Measurements from ENCODE around the gene PLAAT2. TPM values are rescaled to one million over a fixed set of nuclear protein-coding genes. Genes with fewer than 3 reads are reported as not detected.
"Not testable (repeated sequence)": the region's sequence is repeated elsewhere in the genome, so short reads cannot be mapped to it uniquely, and the experiment has no call there.

Gene PLAAT2
- total RNA-seq, 2 donors from 2014 or later: 0.35 TPM; not detected in 1

GRCh38 chr11:63550156-63550700 lies 13.0 kb downstream of the PLAAT2 start:
- H3K36me3 Mint-ChIP-seq (ENCODE audit: insufficient read depth in 2 of 2); H3K27ac Mint-ChIP-seq; DNase-seq; H3K4me3 Mint-ChIP-seq; H3K9me3 Mint-ChIP-seq; H3K27me3 Mint-ChIP-seq (ENCODE audit: low read depth); ATAC-seq (replicated peaks in 1 of 2): not testable (repeated sequence)
- H3K4me1 Mint-ChIP-seq (ENCODE audit: low read depth): peaks cover 49% of the 10 kb centered on the region

GRCh38 chr11:63549411-63549810 lies 13.8 kb downstream of the PLAAT2 start:
- ATAC-seq (replicated peaks in 1 of 2): no peak
- Mint-ChIP-seq H3K4me3 (no peak overlapping the region), H3K9me3 (no peaks in the 10 kb centered on the region)

DNA sequence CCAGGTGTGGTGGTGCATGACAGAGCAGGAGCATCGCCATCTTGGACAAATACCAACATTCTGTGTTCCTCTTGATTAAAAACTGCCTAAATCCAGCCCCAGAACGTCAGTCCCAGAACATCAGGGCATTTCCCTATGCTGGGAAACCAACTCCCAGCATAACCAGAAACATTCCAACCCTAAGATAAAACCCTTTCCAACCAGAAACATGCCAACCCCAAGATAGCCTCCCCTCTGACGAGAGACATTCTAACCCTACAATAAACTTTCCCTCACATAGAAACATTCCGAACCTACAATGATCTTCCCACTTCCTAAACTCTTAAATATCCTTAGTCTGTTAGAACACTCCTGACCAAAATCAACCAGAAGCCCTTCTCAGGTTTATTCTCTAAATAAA lies 15.0 kb downstream of the PLAAT2 start:
- ATAC-seq (replicated peaks in 1 of 2) (no peak), DNase-seq (no peak)
- Mint-ChIP-seq H3K4me3 (no peak overlapping the region), H3K36me3 (ENCODE audit: insufficient read depth in 2 of 2) (peaks cover 0 to 6% of the 10 kb centered on the region in 2 donors), H3K27ac (no peak overlapping the region), H3K4me1 (ENCODE audit: low read depth) (peaks cover 31% of the 10 kb centered on the region), H3K27me3 (ENCODE audit: low read depth) (no peaks in the 10 kb centered on the region), H3K9me3 (no peaks in the 10 kb centered on the region)

More at GRCh38 chr11:63549411-63549810, 13.8 kb downstream of the PLAAT2 start:
- DNase-seq: no peak
- Mint-ChIP-seq H3K36me3 (ENCODE audit: insufficient read depth in 2 of 2) (peaks cover 0 to 5% of the 10 kb centered on the region in 2 donors), H3K4me1 (ENCODE audit: low read depth) (peaks cover 44% of the 10 kb centered on the region), H3K27ac (no peak overlapping the region), H3K27me3 (ENCODE audit: low read depth) (no peaks in the 10 kb centered on the region)

DNA sequence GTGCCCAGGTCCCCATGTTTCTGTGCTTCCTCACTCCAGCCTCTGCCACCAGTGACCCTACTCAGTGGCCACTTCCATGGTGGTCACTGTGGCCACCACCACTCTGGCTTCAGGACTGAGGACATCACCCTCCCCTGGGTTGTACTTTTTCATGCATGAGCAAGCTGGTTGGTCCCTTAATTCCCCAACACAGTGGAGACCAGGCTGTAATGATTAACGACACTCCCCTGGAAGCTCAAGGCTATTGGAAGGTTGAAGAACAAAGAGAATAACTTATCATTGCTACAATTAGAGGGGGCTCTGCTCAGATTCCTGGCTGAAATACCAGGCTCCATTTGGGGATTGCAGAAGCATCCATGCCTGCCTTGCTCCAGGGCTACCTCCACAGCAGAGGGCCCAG lies 16.1 kb downstream of the PLAAT2 start:
- Mint-ChIP-seq H3K4me1 (ENCODE audit: low read depth) (peaks cover 27% of the 10 kb centered on the region), H3K36me3 (ENCODE audit: insufficient read depth in 2 of 2) (peaks cover 0 to 6% of the 10 kb centered on the region in 2 donors), H3K4me3 (no peak overlapping the region), H3K27me3 (ENCODE audit: low read depth) (no peaks in the 10 kb centered on the region), H3K27ac (no peak overlapping the region), H3K9me3 (no peaks in the 10 kb centered on the region)
- ATAC-seq (replicated peaks in 1 of 2): no peak
- no peak for DNase-seq

DNA sequence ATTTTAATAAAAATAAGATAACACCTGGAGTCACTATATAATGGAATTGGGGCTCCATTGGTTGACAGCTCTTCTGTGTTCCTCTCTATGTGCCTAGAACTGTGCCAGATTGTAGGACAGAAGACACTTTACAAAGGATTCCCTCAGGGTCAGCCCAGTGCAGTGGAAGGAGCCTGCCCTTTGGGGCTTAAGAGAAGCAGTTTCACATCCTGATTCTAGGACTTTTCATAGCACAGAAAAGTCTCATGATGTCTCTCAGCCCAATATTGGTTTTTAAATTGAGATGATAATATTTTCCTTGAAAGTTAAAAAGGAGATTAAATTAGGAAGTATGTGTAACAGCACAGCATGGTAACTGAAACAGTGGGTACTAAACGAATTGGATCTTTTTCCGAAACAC lies 19.5 kb downstream of the PLAAT2 start:
- DNase-seq (no peak), ATAC-seq (replicated peaks in 1 of 2) (no peak)
- Mint-ChIP-seq H3K27ac (peak overlapping the region; percentile 58), H3K36me3 (ENCODE audit: insufficient read depth in 2 of 2) (peaks cover 0 to 6% of the 10 kb centered on the region in 2 donors), H3K4me3 (no peak overlapping the region), H3K9me3 (no peaks in the 10 kb centered on the region), H3K4me1 (ENCODE audit: low read depth) (peaks cover 26% of the 10 kb centered on the region), H3K27me3 (ENCODE audit: low read depth) (no peaks in the 10 kb centered on the region)

GRCh38 chr11:63542506-63542905 lies 20.7 kb downstream of the PLAAT2 start:
- not testable (repeated sequence) for DNase-seq; H3K9me3 Mint-ChIP-seq; ATAC-seq (replicated peaks in 1 of 2); H3K36me3 Mint-ChIP-seq (ENCODE audit: insufficient read depth in 2 of 2); H3K4me3 Mint-ChIP-seq; H3K27ac Mint-ChIP-seq; H3K27me3 Mint-ChIP-seq (ENCODE audit: low read depth)
- peaks cover 38% of the 10 kb centered on the region for H3K4me1 Mint-ChIP-seq (ENCODE audit: low read depth)

GRCh38 chr11:63537293-63538101 lies 25.7 kb downstream of the PLAAT2 start:
- peak overlapping the region; percentile 84 to 91 for H3K4me3 Mint-ChIP-seq
- no peaks in the 10 kb centered on the region for H3K36me3 Mint-ChIP-seq (ENCODE audit: insufficient read depth in 2 of 2)
- peak overlapping the region; percentile 83 for H3K27ac Mint-ChIP-seq
- no peaks in the 10 kb centered on the region for H3K27me3 Mint-ChIP-seq (ENCODE audit: low read depth)
- DNase-seq (peak; percentile 31 to 34), ATAC-seq (replicated peaks in 1 of 2) (peak; percentile 20 to 32)
- no peaks in the 10 kb centered on the region for H3K9me3 Mint-ChIP-seq
- H3K4me1 Mint-ChIP-seq (ENCODE audit: low read depth): peaks cover 83% of the 10 kb centered on the region

DNA sequence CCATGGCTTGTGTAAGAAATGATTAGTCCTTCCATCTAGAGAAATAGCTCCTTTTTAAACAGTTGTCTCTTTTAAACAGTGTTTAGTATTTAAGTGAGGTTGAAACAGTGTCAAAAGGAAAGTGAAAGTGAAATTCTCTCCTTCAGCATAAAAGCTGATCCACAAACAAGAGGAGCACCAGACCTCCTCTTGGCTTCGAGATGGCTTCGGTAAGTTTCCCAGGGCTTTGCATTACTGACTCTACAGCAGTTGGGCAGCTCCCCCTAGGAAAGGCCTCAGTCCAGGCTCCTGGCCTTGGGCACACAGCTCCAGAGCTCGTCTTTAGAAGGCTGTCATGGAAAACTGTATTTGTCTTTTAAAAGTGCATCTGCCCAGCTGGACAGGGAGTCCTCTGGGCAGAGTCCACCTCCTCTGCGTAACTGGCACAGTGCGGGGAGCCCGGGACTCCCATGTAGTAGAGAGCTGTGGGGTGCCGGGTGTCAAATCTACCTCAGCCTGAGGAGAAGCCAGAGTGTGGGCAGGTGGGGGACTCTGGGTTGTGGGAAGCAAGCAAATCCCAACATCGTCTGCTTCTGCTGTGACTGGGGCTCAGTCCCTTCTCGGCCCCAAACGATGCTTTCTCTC lies 26.4 kb downstream of the PLAAT2 start, which contains the start of gene PLAAT4:
PLAAT4 (plus strand) TSS at position 140 of the 624 bp plus-strand sequence; CDS start at position 201, 61 bp downstream.
- no peaks in the 10 kb centered on the region for H3K9me3 Mint-ChIP-seq
- DNase-seq: peak; percentile 18 to 35
- no peaks in the 10 kb centered on the region for H3K27me3 Mint-ChIP-seq (ENCODE audit: low read depth)
- peak within 1 kb of the TSS; percentile 83 for H3K27ac Mint-ChIP-seq
- peaks cover 85% of the 10 kb centered on the region for H3K4me1 Mint-ChIP-seq (ENCODE audit: low read depth)
- no peaks in the 10 kb centered on the region for H3K36me3 Mint-ChIP-seq (ENCODE audit: insufficient read depth in 2 of 2)
- peak; percentile 41 to 42 for ATAC-seq (replicated peaks in 1 of 2)
- peak within 1 kb of the TSS; percentile 84 to 91 for H3K4me3 Mint-ChIP-seq

GRCh38 chr11:63535734-63536133 lies 27.4 kb downstream of the PLAAT2 start:
- DNase-seq: peak; percentile 69 to 74

DNA sequence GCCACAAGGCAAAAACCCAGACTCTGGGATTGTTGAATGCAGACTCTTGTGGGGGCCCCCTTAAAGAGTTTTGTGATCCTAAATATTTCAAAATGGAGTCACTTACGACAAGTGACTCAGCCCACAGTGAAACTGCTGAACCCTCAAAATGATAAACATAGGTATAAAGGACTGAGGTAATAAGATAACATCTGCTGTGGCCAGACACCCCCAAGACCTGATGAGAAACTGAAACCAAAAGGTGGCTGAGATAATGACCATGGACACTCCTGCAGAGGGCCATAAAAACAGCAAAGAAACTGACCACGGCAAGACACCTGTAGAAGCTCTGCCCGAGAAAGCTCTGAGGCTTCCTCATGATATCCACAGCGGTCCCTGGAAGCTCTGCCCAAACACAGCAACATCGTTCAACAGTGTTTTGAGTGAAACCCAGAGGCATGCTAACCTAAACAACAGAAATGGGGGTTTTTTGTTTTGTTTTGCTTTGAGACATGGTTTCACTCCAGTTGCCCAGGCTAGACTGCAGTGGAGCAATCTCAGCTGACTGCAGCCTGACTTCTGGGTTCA lies 28.2 kb downstream of the PLAAT2 start:
- Mint-ChIP-seq H3K36me3 (ENCODE audit: insufficient read depth in 2 of 2) (no peaks in the 10 kb centered on the region), H3K4me1 (ENCODE audit: low read depth) (peaks cover 87% of the 10 kb centered on the region), H3K4me3 (peak overlapping the region; percentile 84 to 91), H3K27ac (peak overlapping the region; percentile 83), H3K9me3 (no peaks in the 10 kb centered on the region), H3K27me3 (ENCODE audit: low read depth) (no peaks in the 10 kb centered on the region)
- peak; percentile 47 to 51 for DNase-seq
- peak; percentile 59 to 68 for ATAC-seq (replicated peaks in 1 of 2)

More at GRCh38 chr11:63535734-63536133, 27.4 kb downstream of the PLAAT2 start:
- H3K9me3 Mint-ChIP-seq: no peaks in the 10 kb centered on the region
- H3K4me3 Mint-ChIP-seq: peak overlapping the region; percentile 84 to 91
- peak overlapping the region; percentile 83 for H3K27ac Mint-ChIP-seq
- H3K36me3 Mint-ChIP-seq (ENCODE audit: insufficient read depth in 2 of 2): no peaks in the 10 kb centered on the region
- peaks cover 91% of the 10 kb centered on the region for H3K4me1 Mint-ChIP-seq (ENCODE audit: low read depth)
- peak; percentile 66 to 69 for ATAC-seq (replicated peaks in 1 of 2)
- H3K27me3 Mint-ChIP-seq (ENCODE audit: low read depth): no peaks in the 10 kb centered on the region

- Mint-ChIP-seq H3K9me3 (no peaks in the 10 kb centered on the region), H3K27me3 (ENCODE audit: low read depth) (no peaks in the 10 kb centered on the region), H3K36me3 (ENCODE audit: insufficient read depth in 2 of 2) (no peaks in the 10 kb centered on the region), H3K27ac (peak overlapping the region; percentile 63), H3K4me3 (peak overlapping the region in 1 of 2 donors; percentile 42), H3K4me1 (ENCODE audit: low read depth) (peaks cover 93% of the 10 kb centered on the region)
- DNase-seq (no peak), ATAC-seq (replicated peaks in 1 of 2) (no peak)
Observed at GRCh38 chr11:63534076-63534475, 29.1 kb downstream of the PLAAT2 start.

- H3K27ac Mint-ChIP-seq: no peak overlapping the region
- no peaks in the 10 kb centered on the region for H3K9me3 Mint-ChIP-seq
- no peak for ATAC-seq (replicated peaks in 1 of 2)
- no peak overlapping the region for H3K4me3 Mint-ChIP-seq
- H3K36me3 Mint-ChIP-seq (ENCODE audit: insufficient read depth in 2 of 2): no peaks in the 10 kb centered on the region
- no peaks in the 10 kb centered on the region for H3K27me3 Mint-ChIP-seq (ENCODE audit: low read depth)
- H3K4me1 Mint-ChIP-seq (ENCODE audit: low read depth): peaks cover 88% of the 10 kb centered on the region
- no peak for DNase-seq
Observed at GRCh38 chr11:63532799-63533475, 30.2 kb downstream of the PLAAT2 start.
